Measurements from ENCODE around the gene SLC11A1. TPM values are rescaled to one million over a fixed set of nuclear protein-coding genes. Genes with fewer than 3 reads are reported as not detected.

Gene SLC11A1
- polyA plus RNA-seq, 1 donor (not counting 4 experiments of a cell fraction or from before 2014, with no cell fraction given): 0.46 TPM

DNA sequence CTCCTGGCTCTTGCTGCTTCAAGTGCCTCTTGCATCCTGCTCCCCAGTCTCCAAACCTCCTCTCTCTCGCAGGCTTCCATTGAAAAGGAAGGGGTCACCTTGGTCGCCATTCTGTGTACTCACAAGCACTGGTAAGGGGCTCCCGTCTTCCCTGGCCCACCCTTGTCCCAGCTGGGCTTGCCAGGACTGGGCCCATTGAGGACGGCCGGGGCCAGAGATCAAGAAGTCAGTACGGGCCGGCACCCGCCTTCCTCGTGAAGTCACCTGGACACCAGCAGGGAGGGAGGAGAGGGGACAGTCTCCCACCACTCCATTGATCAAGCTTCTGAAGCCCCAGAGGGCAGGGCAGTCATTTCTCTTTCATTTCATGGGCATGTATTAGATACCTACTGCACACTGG lies 41.4 kb upstream of the SLC11A1 start:
- Histone ChIP-seq H3K36me3 (ENCODE audit: control insufficient read depth in 2 of 2, extremely low read depth in 1 of 2, insufficient read depth in 2 of 2, low read length in 2 of 2) (no peaks in the 10 kb centered on the region), H3K4me1 (ENCODE audit: control insufficient read depth, extremely low read depth, insufficient read depth, low read length) (peaks cover 12% of the 10 kb centered on the region), H3K4me2 (ENCODE audit: control insufficient read depth, extremely low read depth, insufficient read depth, low read depth, low read length) (no peak overlapping the region), H3K79me2 (ENCODE audit: control insufficient read depth, insufficient read depth, low read length) (no peaks in the 10 kb centered on the region), H3K4me3 (ENCODE audit: control insufficient read depth in 2 of 3, extremely low read depth in 1 of 3, insufficient read depth in 2 of 3, low read depth in 1 of 3, low read length in 3 of 3) (no peak overlapping the region), H3K27me3 (ENCODE audit: control insufficient read depth, extremely low read depth, insufficient read depth, low read length) (no peaks in the 10 kb centered on the region), H2AFZ (ENCODE audit: control insufficient read depth, low read length) (no peak overlapping the region), H3K9me1 (ENCODE audit: control insufficient read depth, extremely low read depth, insufficient read depth, low read length) (no peaks in the 10 kb centered on the region), H3K27ac (ENCODE audit: control insufficient read depth, insufficient read depth, low read length) (no peak overlapping the region), H3K9ac (ENCODE audit: control insufficient read depth, extremely low read depth, insufficient read depth, low read length) (no peak overlapping the region), H3K9me3 (ENCODE audit: control insufficient read depth, low read depth, low read length) (no peaks in the 10 kb centered on the region), H4K20me1 (ENCODE audit: control insufficient read depth, extremely low read depth, insufficient read depth, low read length) (no peaks in the 10 kb centered on the region)
- DNase-seq (ENCODE audit: low read depth, low spot score): no peak
- dilution Hi-C loops (cut with MboI; ENCODE audit: extremely low pct_ligation_motif_present, low sequenced_read_pairs): no loop called here
- no peak for FAIRE-seq
- no peak for TF ChIP-seq EZH2 (IDR thresholded peaks at IDR 0.05; ENCODE audit: low read length)
- TF ChIP-seq, protein P1, sequence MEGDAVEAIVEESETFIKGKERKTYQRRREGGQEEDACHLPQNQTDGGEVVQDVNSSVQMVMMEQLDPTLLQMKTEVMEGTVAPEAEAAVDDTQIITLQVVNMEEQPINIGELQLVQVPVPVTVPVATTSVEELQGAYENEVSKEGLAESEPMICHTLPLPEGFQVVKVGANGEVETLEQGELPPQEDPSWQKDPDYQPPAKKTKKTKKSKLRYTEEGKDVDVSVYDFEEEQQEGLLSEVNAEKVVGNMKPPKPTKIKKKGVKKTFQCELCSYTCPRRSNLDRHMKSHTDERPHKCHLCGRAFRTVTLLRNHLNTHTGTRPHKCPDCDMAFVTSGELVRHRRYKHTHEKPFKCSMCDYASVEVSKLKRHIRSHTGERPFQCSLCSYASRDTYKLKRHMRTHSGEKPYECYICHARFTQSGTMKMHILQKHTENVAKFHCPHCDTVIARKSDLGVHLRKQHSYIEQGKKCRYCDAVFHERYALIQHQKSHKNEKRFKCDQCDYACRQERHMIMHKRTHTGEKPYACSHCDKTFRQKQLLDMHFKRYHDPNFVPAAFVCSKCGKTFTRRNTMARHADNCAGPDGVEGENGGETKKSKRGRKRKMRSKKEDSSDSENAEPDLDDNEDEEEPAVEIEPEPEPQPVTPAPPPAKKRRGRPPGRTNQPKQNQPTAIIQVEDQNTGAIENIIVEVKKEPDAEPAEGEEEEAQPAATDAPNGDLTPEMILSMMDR (optimal IDR thresholded peaks at IDR 0.05 in 1 of 3, IDR thresholded peaks at IDR 0.05 in 1 of 3, conservative IDR thresholded peaks at IDR 0.05 in 1 of 3; ENCODE audit: extremely low read depth in 1 of 3, insufficient read depth in 2 of 3, low read length in 3 of 3): no peak

DNA sequence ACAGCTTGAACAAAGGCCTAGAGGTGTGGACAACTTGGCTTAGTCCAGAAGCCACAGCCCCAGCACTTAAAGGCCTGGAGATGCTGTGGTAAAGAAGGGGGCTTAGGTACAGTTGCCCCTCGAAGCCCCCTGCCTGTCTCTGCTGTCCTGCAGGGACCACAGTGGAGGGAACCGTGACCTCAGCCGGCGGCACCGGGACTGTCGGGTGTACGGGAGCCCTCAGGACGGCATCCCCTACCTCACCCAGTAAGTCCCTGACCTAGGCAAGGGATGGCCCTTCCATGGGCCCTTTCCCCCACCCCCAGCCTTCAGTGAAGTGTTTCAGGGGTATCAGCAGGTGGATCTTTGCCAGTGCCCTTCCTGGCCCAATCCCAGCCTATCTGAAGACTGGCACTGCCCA lies 40.7 kb upstream of the SLC11A1 start:
- no peaks in the 10 kb centered on the region for H3K9me3 ChIP-seq (ENCODE audit: control insufficient read depth, low read depth, low read length)
- no peaks in the 10 kb centered on the region for H3K79me2 ChIP-seq (ENCODE audit: control insufficient read depth, insufficient read depth, low read length)
- no peak overlapping the region for H3K27ac ChIP-seq (ENCODE audit: control insufficient read depth, insufficient read depth, low read length)
- H3K4me2 ChIP-seq (ENCODE audit: control insufficient read depth, extremely low read depth, insufficient read depth, low read depth, low read length): no peak overlapping the region
- H3K9ac ChIP-seq (ENCODE audit: control insufficient read depth, extremely low read depth, insufficient read depth, low read length): no peak overlapping the region
- H3K4me3 ChIP-seq (ENCODE audit: control insufficient read depth in 2 of 3, extremely low read depth in 1 of 3, insufficient read depth in 2 of 3, low read depth in 1 of 3, low read length in 3 of 3): no peak overlapping the region
- DNase-seq (ENCODE audit: low read depth, low spot score) (no peak), FAIRE-seq (no peak)
- no peak for TF ChIP-seq EZH2 (IDR thresholded peaks at IDR 0.05; ENCODE audit: low read length)
- TF ChIP-seq, protein P1 (optimal IDR thresholded peaks at IDR 0.05 in 1 of 3, IDR thresholded peaks at IDR 0.05 in 1 of 3, conservative IDR thresholded peaks at IDR 0.05 in 1 of 3; ENCODE audit: extremely low read depth in 1 of 3, insufficient read depth in 2 of 3, low read length in 3 of 3): no peak
- H3K9me1 ChIP-seq (ENCODE audit: control insufficient read depth, extremely low read depth, insufficient read depth, low read length): no peaks in the 10 kb centered on the region
- dilution Hi-C loops (cut with MboI; ENCODE audit: extremely low pct_ligation_motif_present, low sequenced_read_pairs): no loop called here
- H3K4me1 ChIP-seq (ENCODE audit: control insufficient read depth, extremely low read depth, insufficient read depth, low read length): peaks cover 12% of the 10 kb centered on the region
- no peaks in the 10 kb centered on the region for H3K27me3 ChIP-seq (ENCODE audit: control insufficient read depth, extremely low read depth, insufficient read depth, low read length)
- H4K20me1 ChIP-seq (ENCODE audit: control insufficient read depth, extremely low read depth, insufficient read depth, low read length): no peaks in the 10 kb centered on the region
- no peak overlapping the region for H2AFZ ChIP-seq (ENCODE audit: control insufficient read depth, low read length)
- H3K36me3 ChIP-seq (ENCODE audit: control insufficient read depth in 2 of 2, extremely low read depth in 1 of 2, insufficient read depth in 2 of 2, low read length in 2 of 2): no peaks in the 10 kb centered on the region

Measured in keratinocyte (primary cell).